HG03280 (cell line): Measurements from ENCODE around the gene ZBTB20.

Experiments
- ATAC-seq: cut with Tn5 transposase; IDR thresholded peaks from one replicate; pipeline ENCODE4 v1.9.1; 2021; ENCODE audit warnings: mild to moderate bottlenecking, moderate library complexity; ENCODE audit not compliant: unreplicated experiment

ZBTB20 gene

DNA sequence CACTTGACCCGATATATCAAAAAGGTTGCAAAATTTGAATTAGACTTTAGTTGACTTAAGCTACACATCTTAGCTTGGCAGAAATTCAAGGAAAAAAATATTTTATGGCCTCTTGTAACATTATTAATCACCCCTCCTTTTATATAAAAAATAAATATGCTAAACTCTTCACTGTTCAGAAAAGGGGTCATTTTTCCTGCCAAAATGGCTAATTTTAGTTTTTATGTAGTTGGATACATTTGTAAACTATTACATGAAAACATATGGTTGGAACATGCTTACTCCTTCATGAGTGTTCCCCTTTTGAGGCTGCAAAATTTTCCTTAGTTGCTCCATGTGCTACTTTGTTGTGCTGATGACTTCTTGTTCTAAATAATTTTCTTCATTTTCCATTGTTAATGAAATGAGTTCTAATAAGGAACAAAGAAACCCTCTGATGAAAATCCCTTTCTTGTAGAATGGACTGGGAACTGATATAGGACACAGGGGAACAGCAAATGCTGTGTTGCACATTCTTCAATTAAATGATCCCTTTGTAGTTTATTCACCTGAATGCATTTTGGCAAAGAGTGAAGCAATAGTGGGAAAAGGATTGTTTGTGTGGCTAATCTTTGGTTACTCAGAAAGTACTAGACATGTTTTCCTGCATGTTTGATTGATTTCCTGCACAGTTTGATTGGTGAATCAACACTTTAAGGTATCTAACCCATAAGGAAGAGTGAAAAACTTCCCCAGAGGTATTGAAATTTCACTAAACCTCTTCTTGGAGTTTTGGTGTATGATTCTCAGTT lies 503.9 kb downstream of the ZBTB20 start:
- no peak for ATAC-seq

DNA sequence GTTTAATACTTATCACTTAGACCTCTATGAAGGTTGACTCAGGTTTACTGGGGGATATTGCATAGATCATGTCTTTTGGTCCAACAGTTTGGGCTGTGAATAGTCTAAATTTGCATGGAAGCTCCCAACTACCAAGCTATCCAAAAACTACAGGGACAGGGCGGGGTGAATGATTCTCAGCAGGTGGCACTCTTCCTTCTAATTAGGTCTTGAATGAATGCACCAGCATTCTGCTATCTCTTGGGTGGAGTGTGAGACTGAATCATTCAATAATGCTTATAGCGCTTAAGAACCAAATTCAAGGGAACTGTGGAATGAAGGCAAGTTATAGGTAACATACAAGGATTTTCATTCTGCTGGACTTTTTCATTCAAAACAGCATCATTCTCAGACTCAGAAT lies 507.0 kb downstream of the ZBTB20 start:
- no peak for ATAC-seq

DNA sequence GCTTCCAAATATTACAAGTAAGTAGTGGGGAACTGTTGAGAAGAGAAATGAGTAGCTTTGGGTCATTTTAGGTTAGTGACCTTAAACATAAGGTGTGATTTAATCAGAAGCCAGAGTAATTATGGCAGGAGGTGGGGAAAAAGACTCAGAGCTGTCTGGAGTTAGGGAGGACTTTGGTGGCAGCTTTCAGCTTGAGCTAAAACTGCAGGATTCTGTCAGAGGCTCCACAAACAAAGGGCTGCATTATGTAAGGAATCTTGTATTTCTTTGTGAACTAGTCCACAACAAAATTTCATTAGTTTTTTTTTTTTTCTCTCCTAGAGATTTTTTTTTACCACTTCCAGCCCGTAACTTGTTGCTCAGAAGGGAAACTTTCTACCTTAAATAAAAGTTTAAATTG lies 507.9 kb downstream of the ZBTB20 start:
- ATAC-seq: no peak

DNA sequence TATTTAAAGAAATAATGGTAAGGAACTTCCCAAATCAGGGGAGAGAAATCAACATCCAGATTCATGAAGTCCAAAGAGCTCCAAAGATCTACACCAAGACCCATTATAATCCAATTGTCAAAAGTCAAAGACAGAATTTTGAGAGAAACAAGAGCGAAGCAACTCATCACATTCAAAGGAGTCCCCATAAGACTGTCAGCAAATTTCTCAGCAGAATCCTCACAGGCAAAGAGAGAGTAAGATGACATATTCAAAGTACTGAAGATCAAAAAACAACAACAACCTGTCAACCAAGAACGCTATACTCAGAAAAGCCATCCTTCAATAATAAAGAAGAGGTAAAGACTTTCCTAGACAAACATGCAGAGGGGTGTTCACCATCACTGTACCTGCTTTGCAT lies 511.2 kb downstream of the ZBTB20 start:
- ATAC-seq: no peak

DNA sequence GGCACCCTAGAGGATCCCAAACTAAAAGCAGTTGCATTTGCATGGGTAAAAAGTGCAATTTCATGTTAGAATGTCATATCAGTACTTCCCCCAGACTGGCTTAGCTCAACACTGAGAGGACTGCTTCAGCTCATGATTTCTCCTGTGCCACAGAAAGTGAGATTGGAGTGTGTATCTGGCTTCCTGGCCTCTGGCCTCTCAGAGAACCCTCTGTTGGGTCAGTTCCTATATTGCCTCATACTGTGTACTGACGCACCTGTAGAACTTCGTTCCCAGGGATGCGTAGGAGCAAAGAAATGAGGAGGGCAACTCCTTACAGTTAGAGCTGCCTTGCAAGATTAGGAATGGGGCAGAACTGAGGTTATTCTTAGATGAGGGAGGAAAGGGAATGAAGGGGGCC lies 512.5 kb downstream of the ZBTB20 start:
- ATAC-seq: no peak

DNA sequence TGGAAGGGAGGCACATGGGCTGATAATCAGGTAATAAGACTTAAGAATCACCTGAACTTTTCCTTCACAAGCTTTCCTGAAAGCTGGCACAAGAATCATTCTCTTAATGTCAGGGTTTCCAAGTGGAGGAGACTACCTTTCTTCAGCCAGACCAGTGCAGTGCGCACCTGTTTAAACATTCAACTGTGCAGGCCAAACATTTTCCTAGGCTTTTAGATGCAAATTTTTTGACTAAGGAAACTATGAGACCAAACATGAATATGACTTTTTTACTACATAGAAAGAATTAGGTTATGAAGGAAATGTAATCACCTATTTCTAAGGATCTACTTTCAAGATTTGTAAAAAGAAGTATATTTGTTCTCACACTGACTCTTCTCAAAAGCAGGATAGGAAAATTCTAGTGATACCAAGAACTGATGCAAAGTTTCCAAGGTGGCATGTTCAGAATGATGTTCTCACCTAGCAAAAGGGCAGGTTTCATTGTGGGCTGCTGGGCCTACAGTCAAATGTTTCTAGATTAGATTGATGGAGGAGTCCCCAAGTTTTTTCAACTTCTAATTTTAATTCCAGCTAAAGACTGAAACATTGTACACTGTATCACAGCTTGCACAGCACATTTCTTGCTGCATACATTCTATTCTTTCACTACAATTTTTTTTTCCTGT lies 514.2 kb downstream of the ZBTB20 start:
- ATAC-seq: no peak

DNA sequence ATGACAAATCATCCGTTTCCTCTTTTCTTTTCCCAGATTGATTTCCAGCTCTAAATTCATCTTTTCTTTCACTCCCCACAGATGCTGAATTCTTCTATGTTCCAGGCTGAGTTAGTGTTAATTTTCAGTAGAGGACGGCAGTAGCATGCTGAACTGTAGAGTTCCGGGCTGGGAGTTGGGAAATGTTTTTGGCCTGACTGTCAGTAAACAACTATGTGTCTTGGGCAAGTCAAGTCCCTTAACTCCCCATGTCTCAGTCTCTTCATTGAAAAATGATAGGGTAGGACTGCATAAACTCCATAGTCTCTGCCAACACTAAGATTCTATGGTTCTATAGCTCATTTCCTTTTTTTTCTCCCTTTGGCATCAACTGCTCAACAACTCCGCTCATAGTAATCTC lies 519.3 kb downstream of the ZBTB20 start:
- ATAC-seq: no peak

DNA sequence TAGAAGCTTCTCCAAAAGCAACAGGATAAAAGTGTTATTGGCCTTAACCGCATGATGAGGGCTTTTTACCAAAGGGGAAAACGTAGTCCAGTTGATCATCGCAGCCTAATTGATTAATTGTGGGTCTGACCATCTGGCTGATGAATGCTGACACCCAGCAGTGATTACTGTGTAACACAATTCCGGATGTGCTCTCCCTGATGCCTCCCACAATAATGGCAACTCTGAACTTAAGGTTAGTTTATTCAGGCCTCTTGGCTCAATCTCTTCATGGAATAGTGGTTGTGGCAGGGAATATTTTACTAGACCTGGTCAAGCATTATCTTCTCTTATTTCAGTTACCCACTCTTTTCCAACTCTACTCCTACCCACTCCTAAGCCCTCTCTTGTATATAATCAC lies 520.3 kb downstream of the ZBTB20 start:
- ATAC-seq: no peak

DNA sequence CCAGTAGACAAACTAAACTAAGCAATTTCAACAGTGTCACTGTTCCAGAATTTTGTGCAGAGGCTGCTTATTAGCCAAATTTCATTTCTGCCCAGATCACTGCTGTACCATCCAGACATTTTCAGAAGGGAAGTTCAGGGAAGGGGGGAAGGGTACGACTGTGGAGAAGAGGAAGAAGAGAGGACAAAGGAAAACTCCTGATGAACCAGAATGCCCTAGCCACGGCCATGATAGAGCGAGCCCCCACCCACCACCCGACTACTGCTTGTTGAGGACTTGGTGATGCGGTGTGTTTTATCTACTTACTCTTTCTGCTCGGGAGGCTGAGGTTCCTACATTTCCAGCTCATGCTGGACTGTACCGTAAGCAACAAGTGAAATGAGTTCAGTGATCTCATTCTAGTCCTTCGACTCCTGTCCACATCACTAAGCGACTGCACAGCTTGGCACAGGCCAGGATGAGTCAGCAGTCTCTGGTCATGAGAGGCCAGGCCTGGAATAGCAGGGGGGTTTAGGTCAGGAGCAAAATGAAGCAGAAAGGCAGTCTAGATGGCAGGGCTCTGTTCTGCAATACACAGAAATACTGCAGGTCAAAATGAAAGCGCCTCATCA lies 522.4 kb downstream of the ZBTB20 start:
- no peak for ATAC-seq

DNA sequence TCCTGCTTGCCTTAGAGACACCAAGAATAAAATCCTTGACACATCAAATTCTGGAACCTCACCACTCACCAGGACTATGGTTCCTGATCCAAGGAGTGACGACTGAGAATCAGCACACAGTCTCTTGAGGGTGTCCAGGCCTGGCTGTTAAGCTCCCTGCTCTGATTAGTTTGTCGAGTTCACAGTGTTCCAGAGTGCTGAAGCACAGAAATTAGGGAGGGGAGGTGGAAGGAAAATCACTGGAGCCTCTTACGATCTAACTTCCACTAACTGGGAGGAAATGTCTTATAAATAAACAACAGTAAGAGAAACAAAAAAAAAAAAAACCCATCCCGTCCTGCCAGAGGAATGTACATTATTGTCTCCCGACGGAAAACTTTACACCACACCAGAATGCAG lies 523.0 kb downstream of the ZBTB20 start:
- ATAC-seq: no peak

DNA sequence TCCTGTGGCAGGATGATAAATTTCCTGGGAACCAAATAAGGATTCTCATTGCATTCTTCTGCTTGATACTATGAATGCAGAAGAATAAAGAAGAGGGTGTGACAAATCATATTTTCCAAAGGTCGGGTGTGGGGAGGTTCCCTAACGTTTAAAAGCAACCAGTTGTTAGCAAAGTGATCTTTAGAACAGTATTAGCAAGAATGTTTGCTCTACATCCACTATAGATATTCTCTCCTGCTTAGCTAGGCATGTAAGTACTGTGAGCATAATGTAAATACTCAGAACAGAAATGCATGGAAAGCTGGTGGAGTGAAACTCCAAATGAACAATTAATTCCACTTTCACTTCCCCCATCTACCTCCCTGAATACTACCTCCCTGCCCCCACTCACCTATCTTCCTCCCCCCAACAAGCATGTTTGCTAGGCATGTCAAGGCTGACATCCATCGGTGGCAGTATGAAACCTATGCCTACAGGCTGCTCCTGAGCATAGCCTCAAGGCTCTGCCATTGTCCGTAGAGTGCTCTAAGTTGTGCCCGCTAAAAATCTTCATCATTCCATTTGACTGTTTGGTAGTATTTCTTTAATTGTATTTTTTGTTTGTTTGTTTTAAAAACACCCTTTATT lies 523.6 kb downstream of the ZBTB20 start:
- no peak for ATAC-seq

DNA sequence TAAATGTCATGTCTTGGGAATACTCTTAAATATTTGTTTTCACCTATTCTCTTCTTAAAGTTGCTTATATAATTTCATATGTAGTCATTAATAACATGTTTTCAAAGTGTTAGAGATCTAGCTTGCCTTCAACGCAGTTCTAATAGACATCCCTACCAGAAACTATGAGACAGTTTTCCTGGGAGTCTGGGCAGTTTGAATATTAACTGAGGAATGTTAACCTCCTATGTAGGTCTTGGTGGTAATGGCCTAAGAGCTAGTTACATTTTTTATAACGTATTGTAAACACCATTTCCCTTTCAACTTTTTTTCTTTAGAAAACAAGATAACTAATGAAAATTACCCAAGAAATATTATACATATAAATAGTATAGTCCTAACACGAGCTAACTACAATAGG lies 525.1 kb downstream of the ZBTB20 start:
- ATAC-seq: no peak

DNA sequence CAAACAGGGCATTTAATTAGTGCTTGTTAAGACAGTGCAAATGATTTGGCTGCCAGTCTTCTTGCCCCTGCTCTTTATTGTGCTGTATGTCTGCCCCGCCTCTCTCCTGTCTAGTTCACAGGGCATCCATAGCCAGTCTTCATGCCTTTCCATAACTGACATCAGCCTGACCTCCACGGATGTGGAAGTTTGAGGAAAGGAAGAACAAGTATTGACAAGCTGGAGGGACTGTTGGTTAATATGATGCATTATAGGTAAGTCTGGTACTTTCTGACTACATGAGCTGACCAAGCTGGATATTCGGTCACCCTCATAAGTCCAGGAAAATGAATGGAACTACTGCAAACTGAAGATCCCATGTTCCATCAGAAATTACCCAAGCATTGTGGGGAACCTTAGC lies 527.3 kb downstream of the ZBTB20 start:
- ATAC-seq: no peak

DNA sequence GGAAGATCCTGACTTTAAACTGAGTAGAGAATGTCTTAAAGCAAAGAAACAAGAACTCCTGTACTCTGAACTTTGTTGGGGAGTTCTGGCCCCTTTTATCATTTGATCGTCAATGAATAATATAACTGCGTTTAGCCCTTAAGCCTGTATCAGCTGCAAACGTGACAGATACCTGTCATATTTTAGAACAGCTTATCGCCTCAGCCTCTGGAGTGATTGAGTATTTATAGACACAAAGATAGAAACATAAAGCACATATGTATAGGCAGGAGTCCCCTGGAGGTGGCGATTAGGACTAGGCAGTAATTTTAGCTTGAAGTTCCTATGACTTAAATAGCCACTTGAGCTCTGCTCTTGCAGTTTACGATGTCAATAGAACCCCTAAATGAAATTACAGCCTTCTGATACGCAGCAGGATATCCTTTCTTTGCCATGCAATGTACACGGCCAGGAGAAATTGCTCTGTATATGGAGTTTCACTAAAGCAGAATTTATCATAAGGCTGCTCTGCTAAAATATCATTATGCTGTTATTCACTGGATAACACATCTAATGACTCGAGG lies 531.5 kb downstream of the ZBTB20 start:
- ATAC-seq: no peak

DNA sequence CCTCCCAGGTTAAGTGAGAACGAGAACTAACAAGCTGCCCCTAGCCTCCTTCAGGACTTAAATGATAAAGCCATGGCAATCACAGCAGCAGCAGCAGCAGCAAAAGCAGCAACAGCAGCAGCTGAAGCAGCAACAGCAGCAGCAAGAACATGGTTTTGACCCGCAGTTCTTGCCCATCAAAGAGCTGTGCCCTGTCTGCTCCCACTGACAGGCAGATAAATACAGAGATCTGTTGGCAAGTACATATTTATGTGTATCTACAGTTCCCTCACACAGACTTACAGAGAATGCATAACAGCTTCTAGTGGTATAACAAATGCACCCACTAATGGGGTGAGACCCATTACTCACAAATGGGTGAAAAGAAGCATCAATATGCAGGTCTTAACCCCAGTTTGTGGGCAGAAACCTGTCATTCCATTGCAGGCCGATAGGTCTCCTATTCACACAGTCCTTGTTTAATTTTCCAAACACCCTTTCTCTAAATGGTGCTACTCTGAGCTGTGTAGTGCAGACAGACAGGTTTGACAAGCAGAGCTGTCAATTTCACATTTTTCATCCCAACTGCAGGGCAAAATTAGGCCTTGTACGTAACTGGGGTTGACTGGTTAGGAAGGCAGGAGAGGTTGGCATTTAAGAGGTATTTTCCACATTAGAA lies 537.0 kb downstream of the ZBTB20 start:
- no peak for ATAC-seq

DNA sequence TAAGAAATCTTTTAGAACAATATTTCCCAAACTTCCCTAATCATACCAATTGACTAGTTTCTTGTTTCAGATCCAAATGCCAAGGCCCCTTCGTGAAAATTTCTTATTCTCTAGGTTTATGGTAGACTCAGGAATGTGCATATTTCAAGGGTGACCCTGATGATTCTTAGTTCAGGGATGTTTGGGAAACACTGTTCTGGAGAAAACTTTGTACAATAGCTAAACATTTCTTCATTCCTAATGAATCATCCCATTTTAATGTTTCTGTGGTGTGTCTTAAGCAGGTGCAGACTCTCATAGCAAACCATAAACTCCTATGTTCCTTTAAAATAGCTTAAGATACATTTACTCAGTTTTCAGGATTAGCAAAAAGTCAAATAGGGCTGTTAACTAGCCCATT lies 538.8 kb downstream of the ZBTB20 start:
- ATAC-seq: no peak

DNA sequence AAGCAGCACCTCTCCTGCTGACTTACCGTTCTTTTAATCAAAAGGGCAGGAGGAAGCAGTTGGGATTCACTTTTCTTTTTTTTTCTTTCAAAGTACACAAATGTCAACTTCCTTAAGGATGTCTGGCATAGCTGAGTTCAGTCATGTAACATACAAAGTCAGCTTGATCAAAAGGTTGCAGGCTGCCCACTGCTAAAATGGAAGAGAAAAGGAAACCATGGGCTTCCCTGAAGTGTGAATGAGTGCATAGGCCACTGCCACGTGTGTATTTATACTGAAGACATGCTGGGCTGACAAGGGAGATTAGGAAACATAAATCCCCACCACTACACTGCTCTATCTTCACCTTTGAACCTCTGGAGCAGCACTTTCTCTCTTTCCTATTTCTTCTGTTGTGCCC lies 540.8 kb downstream of the ZBTB20 start:
- no peak for ATAC-seq

DNA sequence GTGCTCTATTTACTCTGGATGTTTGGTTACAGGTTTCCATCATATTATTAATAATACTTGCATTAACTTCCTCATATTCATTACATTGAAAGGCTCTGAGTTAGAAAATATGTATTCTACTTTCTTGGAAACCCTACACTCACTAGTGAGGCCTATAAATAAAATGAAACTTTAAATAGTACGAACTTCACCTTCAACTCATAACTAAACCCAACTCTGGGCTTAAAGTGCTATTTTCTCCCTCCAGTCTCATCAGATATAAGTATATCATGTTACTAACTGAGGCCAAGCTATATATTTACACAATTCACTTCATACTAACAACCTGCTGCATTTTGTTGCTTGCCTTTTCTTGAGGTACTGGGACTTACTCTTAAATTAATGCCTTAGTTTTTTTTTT lies 546.5 kb downstream of the ZBTB20 start:
- ATAC-seq: no peak

DNA sequence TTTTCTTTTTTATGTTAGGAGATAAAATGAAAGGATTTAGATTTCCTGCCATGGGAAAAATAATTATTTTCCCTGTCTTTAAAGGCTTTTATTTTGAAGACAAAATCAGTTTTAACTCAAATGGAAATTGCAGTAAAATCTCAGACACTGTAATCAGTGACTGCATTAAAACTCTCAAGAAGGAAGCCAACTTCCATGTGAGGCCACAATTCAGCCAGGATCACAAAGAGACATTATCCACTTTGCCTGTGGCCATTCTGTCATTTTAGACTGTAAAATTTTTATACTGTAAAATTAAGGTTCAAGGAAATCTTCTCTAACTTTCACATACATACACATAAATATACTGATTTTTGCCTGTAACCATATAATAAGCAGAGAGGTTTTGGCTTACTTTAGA lies 549.2 kb downstream of the ZBTB20 start:
- no peak for ATAC-seq

DNA sequence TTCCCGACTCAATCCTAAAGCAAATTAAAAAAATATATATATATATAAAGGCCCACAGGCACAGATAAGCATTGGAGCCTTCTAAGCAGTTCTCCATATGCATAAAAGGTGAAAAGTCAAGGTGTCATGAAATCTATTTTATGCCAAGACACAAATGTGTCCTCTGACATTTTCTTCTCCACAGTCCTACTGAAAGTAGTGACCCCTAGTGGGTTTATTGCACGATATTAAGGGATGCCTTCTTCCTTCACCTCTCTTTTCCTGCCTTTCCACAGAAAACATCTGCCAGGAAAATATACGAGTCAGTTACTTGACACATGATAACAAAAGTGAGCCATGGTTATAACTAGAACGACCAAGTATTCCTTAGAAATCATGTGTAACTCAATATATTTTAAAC lies 550.1 kb downstream of the ZBTB20 start:
- no peak for ATAC-seq

DNA sequence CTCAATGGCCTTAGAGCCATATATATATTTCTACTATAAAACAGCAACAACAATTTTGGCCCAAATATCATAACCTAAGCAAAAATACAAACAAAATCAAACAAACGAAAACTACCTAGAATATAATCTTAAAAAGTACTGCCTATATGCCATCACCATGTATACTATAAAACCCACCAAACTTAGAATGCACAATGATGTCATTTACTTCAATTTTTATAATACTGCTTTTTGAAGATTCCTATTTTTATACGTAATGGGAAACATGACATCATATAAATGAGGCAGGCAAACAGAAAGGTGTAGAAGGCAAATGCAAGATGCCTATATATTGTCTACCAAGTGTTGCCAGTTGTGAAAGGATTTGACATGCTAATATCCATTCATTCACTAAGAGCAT lies 550.9 kb downstream of the ZBTB20 start:
- no peak for ATAC-seq
